HG02763 (cell line): Measurements from ENCODE around the gene DHX16.
"Not testable (repeated sequence)": the region's sequence is repeated elsewhere in the genome, so short reads cannot be mapped to it uniquely, and the experiment has no call there.

Source experiments
- ATAC-seq: cut with Tn5 transposase; IDR thresholded peaks from one replicate; pipeline ENCODE4 v1.9.1; 2021; ENCODE audit warnings: mild to moderate bottlenecking, moderate library complexity; ENCODE audit not compliant: unreplicated experiment

The DHX16 gene

DNA sequence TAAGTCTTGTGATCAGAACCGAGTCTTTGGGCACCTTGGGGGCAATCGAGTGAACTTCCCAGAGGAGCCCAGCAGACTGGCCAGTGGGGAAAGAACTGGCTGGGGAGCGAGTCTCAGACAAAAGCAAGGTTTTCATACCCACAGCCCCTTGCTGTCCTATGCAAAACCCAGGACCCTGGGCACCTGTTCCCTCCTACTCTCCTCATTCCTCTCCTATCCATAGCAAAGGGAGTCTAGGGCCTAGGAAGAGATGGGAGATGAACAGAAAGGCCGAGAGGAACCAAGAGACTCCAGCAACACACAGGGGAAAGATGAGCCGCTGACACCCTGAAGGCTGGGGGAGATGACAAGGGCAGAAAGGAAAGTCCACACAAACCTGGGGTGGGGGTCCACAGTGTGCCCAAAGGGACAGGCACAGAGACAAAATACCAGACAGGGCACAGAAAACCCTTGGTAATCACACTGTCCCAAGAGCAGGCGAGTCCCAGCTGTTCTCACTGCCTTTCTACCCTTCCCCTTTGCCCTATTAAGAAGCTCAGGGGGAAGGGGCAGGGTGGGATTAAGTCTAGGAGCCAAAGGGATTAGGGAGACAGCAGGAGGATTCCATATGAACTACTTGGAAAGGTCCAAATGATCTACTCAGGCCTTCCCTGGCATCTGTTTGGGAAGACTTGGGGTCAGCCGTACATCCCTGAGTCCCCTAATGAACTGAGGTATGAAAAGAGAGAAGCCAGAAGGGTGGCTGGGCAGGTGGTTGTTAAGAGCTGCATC, 7.1 kb upstream of the DHX16 start:
- ATAC-seq = no peak

- peak; percentile 31 for ATAC-seq
Observed at GRCh38 chr6:30678964-30679726, 6.3 kb upstream of the DHX16 start.

DNA sequence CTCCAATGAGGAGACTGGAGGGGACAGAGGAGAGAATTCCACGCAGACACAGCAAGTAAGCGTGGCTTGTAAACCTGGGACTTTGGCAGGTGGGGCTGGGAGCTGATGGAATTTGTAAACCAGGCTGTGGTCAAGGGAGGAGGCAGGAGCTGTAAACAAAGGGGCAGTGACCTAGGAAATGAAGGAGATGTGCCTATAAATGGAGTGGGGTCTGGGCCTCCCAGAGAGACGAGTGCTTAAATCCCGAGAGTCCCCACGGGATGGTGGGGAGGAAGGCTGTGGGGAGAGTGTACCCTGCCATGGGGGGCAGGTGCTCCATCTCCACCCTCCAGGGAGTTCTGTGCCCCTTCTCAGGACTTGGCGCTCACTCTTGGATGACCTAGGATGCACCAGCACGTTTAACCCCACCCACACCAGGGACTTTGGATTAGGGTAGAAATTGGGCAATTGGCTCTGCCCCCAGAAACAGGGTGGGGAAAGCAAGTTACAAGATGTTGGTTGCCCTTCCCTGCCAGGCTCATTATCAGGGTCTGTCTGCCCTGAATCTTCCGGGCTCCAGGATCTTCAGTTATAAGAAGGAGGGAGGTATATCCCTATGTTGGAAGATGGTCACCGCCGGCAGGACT, 4.0 kb upstream of the DHX16 start:
- no peak for ATAC-seq

- ATAC-seq = no peak
Observed at GRCh38 chr6:30670760-30671527, 1.9 kb downstream of the DHX16 start.

DNA sequence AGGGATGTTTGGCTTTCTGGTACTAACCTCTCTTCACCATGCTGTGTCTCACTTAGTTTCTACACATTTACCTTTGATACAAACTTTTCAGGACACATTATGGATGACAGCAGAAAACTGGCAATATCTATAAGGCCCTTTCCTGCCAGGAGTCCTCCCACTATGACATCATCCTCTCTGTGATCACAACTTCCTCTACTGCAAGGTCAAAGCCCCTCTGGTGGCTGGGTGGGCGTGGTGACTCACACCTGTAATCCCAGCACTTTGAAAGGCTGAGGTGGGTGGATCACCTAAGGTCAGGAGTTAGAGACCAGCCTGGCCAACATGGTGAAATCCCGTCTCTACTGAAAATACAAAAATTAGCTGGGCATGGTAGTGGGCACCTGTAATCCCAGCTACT, 6.5 kb downstream of the DHX16 start:
- not testable (repeated sequence) for ATAC-seq

DNA sequence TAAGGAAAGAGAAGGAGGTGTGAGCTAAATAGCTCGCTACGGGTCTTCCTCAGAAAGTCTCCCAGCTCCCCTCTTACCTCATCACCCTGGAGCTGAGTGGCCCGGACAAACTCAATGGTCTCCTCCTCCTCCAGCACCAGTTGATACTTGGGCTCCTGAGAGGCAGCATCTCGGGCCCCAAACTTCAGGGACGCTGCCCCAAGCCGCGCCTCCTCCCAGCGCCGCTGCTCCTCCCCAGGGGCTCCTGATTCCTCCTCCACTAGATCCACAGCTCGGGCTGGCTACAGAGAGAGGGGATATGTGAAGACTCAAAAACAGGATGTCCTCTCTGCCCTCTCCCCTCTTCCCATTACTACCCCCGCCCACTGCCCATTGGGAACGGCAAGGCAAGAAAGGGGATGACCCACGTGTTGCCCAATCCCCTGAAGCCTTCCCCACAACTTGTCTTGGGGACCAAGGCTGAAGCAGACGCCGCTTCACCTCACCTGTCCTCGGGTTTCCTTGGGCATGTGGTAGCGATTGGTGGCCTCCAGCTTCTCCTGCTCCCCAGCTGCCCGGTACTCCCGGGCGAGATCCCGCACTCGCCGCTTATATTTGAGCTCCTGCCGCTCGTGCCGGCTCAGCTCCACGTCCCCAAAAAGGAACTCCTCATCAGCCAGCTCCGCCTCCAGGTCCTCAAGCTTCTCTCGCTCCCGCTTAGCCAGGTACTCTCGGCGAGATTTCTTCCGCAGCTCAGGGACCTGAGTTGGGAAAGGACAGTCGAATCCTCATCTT, 7.6 kb downstream of the DHX16 start:
- ATAC-seq = no peak

DNA sequence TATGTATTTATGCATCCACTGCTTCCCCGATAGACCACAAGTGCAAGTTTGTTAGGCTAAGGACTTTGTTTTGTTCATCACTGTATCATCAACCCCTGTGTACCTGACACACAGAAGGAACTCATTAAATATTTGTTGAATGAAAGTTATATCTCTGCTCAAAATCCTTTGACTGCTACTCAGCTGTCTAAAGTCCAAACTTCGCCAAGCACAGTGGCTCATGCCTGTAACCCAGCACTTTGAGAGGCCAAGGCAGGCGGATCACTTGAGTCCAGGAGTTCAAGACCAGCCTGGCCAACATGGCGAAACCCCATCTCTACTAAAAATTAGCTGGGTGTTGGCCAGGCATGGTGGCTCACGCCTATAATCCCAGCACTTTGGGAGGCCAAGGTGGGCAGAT, 14.9 kb downstream of the DHX16 start:
- ATAC-seq = not testable (repeated sequence)

- ATAC-seq = no peak
Observed at GRCh38 chr6:30657454-30657853, 15.4 kb downstream of the DHX16 start.

DNA sequence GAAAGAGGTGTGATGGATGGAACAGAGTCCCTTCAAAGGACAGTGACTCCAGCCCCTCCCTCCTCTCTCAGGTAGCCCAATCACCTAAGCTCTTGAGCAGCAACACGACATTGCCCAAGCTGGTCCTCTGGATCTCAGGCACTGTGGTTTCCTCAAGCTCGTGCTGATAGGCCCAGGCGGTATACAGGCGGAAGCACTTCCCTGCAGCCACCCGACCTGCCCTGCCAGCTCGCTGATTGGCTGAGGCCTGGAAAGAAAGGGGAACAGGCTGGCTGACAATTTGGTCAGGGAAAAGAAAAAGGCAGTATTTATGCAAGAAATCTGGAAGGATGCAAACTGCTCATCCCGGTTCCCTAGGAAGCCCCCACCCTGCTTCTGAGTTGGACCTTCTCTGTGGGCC, 16.3 kb downstream of the DHX16 start:
- no peak for ATAC-seq

GRCh38 chr6:30655743-30656094, 17.1 kb downstream of the DHX16 start:
- no peak for ATAC-seq

DNA sequence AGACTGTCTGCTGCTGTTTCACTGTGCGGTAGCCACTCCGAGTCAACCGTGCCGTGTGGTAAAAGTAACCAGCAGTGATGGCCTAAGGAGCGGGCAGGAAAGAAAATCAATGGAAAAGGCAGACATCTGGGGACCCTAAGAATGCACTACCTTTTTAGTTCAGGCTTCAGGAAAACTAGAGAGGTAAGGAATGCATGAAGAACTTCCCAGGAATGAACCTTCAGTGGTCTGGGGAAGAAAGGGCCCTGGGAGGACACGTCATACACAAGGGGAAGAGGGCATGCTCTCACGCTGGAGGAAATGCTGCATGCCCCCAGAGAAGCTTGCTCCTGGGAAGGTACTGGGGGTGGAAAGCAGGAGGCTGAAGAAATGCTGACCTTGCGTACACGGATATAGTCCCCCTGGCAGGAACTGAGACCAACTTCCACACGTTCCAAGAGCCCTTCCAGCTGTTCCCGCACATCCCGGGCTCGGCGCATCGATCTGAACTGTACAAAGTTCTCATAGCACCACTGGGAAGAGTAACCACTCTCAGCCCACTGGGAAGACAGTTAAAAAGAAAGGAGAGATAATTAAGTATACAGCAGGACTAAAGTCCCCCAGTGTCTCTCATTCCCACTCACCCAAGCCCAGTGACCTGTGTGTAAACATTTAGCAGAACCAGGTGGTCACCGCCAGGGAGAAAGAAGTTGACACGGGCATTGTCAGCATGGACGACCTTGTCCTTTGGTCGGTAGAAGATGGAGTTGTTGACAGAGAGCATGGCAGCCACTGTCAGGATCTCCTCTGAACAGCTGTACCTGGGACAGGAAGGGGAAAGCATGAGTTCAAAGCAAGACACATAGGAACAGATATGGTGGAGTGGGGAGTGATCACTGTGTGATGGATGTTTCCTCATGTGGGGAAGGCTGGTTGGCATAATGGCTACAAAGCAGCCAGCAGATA, 17.7 kb downstream of the DHX16 start:
- ATAC-seq = no peak

- ATAC-seq = no peak
Observed at GRCh38 chr6:30651143-30651542, 21.7 kb downstream of the DHX16 start.

GRCh38 chr6:30647242-30648116, 25.3 kb downstream of the DHX16 start:
- ATAC-seq = peak; percentile 67

DNA sequence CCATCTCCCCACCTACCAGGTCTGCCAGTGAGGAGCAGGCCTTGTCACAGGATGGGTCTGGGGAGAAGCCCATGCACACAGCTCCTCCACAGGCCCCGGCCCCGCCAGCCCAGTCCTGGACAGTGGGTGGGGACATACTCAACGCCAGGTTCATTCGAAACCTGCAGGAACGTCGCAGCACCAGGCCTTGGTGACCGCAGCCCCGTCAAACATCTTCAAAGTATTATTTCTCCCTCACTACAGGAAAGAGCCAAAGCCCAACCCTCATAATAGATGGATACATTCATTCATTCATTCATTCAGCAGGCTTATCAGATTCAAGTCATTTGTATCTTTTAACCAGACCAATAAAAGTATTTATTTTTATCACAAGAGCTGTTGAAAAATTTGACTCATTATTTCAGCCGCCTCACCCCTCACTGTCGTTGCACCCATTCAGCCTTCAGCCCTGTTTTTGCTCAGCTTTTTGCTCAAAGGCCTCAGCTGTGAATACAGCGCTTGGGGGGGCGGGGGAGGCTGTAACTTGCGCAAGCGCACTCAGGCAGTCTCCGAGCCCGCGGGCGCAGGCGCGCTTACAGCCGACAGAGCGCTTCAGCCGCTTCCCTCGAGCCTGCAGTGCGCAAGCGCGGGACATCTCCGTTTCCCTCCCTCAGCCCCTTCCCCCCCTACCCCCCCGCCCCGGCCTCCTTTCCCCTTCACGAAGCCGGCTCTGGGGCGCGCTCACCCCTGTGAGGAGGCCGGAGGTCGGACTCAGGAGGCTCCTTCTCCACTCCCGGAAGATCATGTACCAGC, 26.2 kb downstream of the DHX16 start, which contains the start of gene C6orf136:
Gene C6orf136 (plus strand): TSS at position 684 of the 792 bp plus-strand sequence. CDS start 99 bp downstream, at position 783.
- peak; percentile 49 for ATAC-seq

DNA sequence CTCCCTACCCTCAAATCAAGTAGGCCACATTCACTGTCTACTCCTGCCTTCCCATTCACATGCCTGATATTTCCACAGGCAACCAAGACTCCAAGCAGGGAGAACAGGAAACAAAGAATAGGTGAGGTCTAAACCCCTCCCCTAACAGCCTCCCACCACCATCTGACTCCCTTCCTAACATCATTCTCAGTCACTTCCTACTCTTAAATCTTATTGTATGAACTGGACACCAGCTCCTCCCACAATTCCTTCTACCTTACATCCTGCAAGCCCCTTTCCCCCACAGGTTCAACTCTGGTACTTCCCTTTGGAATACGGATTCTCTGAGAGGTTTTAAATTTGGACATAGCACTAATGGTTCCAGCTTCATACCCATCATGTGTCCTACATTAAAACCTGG, 26.8 kb downstream of the DHX16 start:
- ATAC-seq = no peak

DNA sequence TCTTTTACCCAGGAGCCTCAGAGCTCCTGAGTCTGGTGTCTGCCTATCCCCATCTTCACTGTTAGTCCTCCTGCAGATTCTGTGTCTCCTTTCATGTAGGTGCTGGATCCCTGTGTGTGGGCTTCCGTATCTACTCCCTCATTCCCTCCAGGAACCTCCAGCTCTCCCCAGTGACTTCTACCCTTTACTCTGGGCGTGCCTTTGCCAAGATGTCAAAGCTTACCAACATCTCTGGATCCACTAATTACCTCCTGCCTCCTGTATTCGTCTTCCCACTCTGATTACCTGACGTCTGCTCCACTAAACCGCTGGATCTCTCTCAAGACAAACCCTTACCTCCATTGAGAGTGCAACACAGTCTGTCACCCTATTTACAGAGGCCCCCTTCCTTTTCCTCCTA, 28.0 kb downstream of the DHX16 start:
- no peak for ATAC-seq

DNA sequence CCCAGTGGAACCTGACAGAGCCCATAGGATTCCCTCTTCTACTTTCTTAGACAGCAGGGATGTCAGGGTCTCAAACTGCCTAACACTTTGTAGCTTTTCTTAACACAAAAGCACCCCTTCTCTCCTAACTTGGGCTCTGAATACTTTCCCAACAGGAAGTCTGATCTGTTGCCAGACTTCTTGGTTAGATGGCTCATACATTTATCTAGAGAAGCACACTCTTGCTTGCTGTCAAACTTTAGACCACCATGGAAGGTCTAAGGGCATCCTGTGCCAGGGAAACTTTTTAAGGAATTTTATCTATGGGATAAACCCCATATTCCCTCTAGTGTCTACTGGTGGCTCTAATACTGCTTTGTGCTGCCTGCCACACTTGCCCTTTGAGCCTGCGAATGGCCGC, 29.1 kb downstream of the DHX16 start:
- no peak for ATAC-seq
